ENCODE measurements around the gene MBOAT1.
"Not testable (repeated sequence)": the region's sequence is repeated elsewhere in the genome, so short reads cannot be mapped to it uniquely, and the experiment has no call there.

MBOAT1 gene

DNA sequence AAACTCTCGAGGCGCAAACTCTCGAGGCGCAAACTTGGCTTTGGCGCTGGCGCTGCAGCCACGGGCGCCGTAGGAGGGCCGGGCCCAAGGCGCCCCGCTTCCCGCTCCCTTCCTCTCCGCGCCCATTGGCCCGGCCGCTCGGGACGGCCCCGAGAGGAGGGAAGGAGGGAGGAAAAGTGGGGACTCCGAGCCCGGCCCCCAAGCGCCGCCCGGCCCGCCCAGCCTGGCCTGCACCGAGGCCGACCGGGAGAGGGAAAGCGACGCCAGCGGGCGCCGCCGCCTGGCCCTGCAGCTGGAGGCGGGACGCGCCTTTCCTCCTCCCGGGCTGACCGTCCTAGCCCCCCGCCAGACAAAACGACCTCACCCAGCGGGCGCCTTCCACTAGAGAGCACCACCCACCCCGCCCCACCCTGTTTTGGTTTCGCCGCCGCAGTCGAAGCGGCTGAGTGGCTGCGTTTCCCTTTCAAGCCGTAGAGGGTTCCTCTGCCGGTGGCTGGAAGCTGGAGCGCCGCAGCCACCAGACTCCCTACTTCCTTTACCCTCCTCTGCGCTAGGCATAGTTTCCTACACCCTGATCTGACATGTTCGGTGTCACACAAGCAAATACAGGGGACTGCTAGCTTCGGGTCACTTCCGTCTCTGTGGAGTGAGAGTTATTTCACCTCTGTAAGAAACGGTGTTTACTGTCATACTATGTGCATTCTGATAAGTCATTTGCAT, at the start of gene MBOAT1:
MBOAT1 (minus strand) TSS at position 78 of the 720 bp plus-strand sequence. CDS start 235 bp downstream, outside the sequence.
- peak; percentile 53 to 95 (median 64) for DNase-seq
- intact Hi-C loops (cut with DNase I) = no loop called here

- DNase-seq = no peak
- intact Hi-C loops (cut with DNase I) = no loop called here
Observed at GRCh38 chr6:20261685-20262084, 49.4 kb upstream of the MBOAT1 start.

- intact Hi-C loops (cut with DNase I) = no loop called here
- no peak for DNase-seq
Observed at GRCh38 chr6:20260360-20260759, 48.1 kb upstream of the MBOAT1 start.

DNA sequence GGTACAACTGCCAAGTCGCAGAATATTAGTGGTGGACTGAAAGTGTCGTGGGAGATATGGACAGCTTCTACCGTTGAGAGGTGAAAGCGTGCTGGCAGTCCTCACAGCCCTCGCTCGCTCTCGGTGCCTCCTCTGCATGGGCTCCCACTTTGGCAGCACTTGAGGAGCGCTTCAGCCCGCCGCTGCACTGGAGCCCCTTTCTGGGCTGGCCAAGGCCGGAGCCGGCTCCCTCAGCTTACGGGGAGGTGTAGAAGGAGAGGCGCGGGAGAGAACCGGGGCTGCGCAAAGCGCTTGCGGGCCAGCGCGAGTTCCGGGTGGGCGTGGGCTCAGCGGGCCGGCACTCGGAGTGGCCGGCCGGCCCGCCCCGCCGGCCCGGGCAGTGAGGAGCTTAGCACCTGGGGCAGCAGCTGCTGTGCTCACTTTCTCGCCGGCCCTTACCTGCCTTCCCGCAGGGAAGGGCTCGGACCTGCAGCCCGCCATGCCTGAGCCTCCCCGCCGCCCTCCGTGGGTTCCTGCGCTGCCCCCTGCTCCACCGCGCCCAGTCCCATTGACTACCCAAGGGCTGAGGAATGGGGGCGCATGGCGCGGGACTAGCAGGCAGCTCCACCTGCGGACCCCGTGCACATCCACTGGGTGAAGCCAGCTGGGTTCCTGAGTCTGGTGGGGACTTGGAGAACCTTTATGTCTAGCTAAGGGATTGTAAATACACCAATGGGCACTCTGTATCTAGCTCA, 47.2 kb upstream of the MBOAT1 start:
- intact Hi-C loops (cut with DNase I) = no loop called here
- DNase-seq = peak in 2 of 10 donors; percentile 64 to 74

DNA sequence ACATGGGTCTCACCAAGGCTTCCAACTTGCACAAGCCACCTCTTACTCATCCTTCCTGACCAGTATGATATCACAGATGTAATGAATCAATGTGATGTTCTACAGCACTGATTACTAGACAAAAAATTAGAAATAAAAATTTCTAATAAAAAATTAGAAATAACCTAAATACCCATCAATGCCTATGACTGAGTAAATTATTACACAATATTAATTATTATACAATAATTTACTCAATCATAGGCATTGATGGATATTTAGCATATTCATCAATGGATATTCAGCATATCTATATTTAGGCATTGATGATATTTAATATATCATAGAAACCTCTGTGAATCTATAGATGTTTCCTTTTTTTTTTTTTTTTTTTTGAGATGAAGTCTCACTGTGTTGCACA, 43.2 kb upstream of the MBOAT1 start:
- intact Hi-C loops (cut with DNase I) = no loop called here

GRCh38 chr6:20254295-20254694, 42.0 kb upstream of the MBOAT1 start:
- no peak for DNase-seq
- intact Hi-C loops (cut with DNase I) = no loop called here

More for the DNA sequence above, 43.2 kb upstream of the MBOAT1 start:
- DNase-seq = no peak

GRCh38 chr6:20253021-20253420, 40.8 kb upstream of the MBOAT1 start:
- intact Hi-C loops (cut with DNase I) = no loop called here
- DNase-seq = no peak

GRCh38 chr6:20252311-20252710, 40.0 kb upstream of the MBOAT1 start:
- intact Hi-C loops (cut with DNase I) = no loop called here
- peak in 1 of 10 donors; percentile 61 for DNase-seq

GRCh38 chr6:20251525-20251924, 39.3 kb upstream of the MBOAT1 start:
- intact Hi-C loops (cut with DNase I) = no loop called here
- DNase-seq = no peak

GRCh38 chr6:20246125-20246524, 33.9 kb upstream of the MBOAT1 start:
- intact Hi-C loops (cut with DNase I) = no loop called here
- no peak for DNase-seq

DNA sequence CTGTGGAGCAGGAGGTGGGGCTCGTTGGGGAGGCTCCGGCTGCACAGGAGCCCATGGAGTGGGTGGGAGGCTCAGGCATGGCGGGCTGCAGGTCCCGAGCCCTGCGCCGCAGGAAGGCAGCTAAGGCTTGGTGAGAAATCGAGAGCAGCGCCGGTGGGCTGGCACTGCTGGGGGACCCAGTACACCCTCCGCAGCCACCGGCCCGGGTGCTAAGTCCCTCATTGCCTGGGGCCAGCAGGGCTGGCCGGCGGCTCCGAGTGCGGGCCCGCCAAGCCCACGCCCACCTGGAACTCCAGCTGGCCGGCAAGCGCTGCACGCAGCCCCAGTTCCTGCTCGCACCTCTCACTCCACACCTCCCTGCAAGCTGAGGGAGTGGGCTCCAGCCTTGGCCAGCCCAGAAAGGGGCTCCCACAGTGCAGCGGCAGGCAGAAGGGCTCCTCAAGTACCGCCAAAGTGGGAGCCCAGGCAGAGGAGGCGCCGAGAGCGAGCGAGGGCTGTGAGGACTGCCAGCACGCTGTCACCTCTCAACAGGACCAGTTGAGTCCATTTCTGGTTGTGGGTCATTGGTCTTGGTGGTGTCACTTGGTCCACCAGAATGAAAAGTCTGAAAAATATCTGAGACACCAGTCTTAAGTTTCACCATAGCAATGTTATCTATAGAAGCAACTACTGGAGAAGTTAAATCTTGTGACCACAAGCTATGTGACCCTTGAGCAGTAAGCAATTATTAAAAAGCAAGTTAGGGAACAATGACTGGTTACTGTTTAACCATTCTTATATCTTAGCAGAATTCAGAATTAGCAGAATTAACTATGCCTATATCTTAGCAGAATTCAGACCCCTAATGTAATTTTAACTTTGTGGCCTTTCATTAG, 32.8 kb upstream of the MBOAT1 start:
- intact Hi-C loops (cut with DNase I) = not testable (repeated sequence)
- DNase-seq = peak in 2 of 10 donors; percentile 67

GRCh38 chr6:20243288-20243687, 31.0 kb upstream of the MBOAT1 start:
- intact Hi-C loops (cut with DNase I) = no loop called here
- DNase-seq = no peak

DNA sequence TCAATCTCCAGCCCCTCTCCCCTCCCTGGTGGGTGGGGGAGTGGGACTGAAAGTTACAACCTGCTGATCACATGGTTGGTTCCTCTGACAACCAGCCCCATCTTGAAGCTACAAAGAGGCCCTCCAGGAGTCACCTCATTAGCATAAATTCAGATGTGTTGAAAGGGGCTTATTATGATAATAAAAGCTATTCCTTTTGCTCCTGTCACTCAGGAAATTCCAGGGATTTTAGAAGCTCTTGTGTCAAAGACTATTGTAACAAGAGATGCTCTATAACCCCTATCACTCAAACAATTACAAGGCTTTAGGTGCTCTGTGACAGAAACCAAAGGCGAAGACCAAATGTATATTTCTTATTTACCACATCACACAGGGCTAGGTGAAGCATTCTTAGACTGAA, 30.1 kb upstream of the MBOAT1 start:
- intact Hi-C loops (cut with DNase I) = no loop called here
- no peak for DNase-seq

GRCh38 chr6:20241102-20241501, 28.8 kb upstream of the MBOAT1 start:
- DNase-seq = peak in 1 of 10 donors; percentile 63
- intact Hi-C loops (cut with DNase I) = no loop called here

DNA sequence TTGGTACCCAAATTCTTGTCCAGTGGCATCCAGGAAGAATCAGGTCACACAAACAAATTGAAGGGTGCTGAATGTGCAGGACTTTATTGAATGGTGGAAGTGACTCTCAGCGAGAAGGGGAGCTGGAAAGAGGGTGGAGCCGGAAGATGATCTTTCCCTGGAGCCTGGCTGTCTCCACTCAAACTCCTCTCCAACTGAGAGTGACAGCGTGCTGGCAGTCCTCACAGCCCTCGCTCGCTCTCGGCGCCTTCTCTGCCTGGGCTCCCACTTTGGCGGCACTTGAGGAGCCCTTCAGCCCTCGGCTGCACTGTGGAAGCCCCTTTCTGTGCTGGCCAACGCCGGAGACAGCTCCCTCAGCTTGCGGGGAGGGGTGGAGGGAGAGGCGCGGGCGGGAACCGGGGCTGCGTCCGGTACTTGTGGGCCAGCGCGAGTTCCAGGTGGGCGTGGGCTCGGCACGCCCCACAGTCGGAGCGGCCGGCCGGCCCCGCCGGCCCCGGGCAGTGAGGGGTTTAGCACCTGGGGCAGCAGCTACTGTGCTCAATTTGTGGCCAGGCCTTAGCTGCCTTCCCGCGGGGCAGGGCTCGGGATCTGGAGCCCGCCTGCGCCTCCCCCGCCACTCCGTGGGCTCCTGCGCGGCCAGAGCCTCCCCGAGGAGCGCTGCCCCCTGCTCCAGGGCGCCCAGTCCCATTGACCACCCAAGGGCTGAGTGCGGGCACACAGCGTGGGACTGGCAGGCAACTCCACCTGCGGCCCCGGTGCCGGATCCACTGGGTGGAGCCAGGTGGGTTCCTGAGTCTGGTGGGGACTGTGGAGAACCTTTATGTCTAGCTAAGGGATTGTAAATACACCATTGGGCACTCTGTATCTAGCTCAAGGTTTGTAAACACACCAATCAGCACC, 26.7 kb upstream of the MBOAT1 start:
- DNase-seq = peak in 1 of 10 donors; percentile 79
- intact Hi-C loops (cut with DNase I) = no loop called here

DNA sequence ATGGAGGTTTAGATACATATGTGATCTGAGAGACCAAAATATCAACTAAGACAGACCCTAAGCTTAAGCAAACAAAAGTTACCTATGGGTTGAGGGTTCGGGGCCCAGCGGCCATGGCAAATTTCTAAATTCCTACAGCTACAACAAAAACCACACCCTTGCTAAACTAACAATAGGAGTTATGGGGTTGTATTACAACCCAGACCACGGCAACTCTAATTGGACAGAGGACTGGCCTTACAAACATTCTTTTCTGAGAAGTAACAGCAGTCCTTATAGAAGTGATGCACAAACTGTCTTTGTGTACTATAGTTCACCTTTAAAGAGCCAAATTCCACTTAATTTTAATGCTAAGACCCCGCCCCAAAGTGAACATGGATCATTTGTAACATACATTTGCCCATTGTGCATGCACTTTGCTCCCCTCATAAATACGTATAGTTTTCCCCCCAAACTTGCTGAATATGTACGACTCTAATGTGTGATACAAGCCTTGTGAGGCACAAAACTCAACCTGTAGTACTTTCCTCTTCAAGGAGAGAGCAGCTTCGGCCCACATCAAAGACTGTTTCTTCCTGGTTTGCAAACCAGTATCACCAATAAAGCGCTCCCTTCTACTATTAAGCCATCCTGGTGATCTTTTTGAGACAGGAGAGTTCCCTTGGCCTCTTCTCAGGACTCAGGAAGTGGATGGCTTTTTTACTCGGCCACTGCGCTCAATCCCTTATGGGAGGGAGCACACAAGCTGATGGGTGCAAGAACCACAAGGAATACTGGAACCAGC, 25.6 kb upstream of the MBOAT1 start:
- intact Hi-C loops (cut with DNase I) = no loop called here
- no peak for DNase-seq

- intact Hi-C loops (cut with DNase I) = no loop called here
- DNase-seq = no peak
Observed at GRCh38 chr6:20236909-20237600, 24.8 kb upstream of the MBOAT1 start.

- DNase-seq = no peak
- intact Hi-C loops (cut with DNase I) = no loop called here
Observed at GRCh38 chr6:20236344-20236743, 24.1 kb upstream of the MBOAT1 start.

DNA sequence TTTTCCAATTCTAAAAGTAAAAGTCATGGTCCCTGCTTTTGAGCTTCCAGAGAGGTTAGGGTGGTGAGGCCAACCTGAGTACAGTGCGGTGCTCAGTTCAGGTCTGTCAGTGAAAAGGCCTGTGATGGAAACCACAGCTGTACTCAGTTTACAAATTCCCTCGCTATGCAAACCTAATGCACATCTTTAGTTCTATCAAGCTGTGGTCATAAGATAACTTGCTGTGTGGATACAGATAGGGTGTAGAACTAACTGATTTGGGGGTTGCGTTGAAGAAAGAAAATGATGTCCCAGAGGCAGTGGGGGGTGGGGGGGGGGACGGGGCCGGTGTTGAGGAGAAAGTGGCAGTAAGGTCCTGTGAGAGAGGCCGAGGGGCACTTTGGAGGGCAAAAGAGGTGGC, 22.8 kb upstream of the MBOAT1 start:
- intact Hi-C loops (cut with DNase I) = no loop called here
- no peak for DNase-seq
